ENCODE measurements around the gene PRR11.
"Not testable (repeated sequence)": the region's sequence is repeated elsewhere in the genome, so short reads cannot be mapped to it uniquely, and the experiment has no call there.

Gene PRR11

DNA sequence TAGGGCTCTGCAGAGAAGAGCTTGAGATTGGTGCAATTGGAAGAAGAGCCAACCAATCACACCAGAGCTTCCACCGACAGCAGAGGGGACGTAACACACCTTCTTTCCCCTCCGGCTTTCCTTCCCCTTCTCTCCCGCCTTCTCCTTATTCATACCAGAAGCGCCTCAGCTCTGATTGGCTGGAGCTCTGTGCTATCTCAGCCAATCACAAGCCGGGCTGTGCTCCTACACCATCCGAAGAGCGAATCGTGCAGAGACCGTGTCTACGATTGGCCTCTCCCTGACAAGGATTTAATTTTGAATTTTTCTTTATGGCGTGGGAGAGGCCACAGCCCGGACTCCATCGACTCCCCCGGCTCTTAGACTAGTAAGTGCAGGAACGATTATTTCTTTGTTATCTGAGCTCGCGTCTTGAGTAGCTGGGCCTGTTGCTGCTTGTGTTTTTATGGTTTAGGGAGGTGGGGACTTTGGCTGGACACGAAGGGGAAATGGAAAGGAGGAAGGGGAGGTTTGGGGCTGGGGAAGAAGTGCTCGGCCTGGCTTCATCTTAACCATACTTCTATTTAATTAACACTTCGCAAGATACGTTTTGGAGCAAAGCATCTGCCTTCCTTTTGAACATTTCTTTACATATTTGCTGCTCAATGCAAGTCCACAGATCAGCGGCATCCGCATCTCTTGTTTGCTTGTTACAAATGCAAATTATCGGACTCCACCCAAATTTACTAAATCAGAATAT, at the start of gene PRR11:
PRR11 (plus strand) TSS at position 308 of the 739 bp plus-strand sequence. CDS start 14,007 bp downstream, outside the sequence.
- DNase-seq, result peak; percentile 89

DNA sequence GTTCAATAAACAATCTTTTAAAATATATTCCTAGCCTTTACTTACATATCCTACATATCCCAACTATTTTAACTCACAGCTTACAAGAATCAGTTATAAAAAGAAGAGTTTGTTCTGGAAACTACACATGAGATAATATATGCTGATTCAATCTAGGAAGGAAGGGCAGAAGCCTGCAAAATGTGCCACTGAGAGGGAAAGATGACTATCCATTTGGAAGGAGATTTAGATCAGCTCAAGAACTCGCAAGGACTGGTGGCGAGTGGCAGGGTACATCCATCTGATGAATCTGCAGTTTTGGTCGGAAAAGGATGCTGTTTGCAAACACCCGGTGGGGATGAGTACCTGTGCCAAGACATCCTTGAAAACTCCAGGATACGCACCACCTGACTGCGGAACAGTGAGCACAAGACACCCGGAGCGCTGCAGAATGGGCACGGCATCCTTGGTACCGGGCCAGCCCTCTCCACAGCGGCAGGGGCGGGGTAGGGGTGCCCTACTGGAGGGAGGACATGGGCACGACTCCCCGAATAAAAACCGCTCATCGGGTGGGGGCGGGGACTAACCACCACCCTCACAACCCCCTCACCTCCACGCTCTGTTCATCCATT, 49.6 kb upstream of the PRR11 start:
- peak; percentile 77 for DNase-seq

DNA sequence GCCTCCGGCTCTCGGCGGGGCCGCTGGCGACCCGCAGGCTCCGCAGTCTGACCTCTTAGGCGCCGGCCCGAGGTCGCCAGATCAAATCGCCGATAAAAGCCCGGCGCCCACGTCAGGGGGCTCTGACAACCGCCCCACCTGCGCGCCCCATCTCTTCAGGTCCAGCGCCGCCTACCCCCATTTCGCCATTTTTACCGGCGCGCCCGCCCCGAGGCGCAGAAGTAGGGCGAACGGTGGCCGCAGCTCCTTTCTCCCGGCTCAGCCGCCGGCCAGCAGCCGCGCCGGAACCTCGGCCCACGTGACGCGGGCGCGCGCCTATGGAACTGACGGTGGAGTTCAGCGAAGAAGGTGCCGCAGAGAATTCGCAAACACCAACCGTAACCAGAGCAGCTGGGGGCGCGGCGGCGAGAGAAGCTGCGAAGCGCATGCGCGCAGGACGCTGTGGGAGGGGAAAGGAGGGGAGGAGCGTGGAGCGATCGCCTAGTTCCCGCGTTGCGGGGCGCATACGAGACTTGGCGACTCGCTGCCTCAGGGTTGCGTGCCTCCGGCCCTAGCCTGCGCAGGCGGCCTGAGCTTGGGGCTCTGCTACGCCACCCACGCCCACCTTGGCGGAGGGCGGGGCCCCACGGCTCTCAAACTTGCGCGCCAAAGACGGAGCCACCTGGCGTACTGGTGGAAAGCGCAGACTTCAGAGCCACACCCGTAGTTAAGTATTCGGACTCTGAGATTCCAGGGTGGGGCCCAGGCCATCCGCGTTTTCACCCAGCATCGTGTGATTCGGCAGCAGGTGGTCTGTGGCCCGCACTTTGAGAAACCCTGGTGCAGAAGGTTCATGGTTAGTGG, 48.9 kb upstream of the PRR11 start, which contains the start of gene TRIM37:
TRIM37 (minus strand) TSS at position 418 of the 843 bp plus-strand sequence. CDS start 419 bp downstream, outside the sequence.
- peak; percentile 99 for DNase-seq

DNA sequence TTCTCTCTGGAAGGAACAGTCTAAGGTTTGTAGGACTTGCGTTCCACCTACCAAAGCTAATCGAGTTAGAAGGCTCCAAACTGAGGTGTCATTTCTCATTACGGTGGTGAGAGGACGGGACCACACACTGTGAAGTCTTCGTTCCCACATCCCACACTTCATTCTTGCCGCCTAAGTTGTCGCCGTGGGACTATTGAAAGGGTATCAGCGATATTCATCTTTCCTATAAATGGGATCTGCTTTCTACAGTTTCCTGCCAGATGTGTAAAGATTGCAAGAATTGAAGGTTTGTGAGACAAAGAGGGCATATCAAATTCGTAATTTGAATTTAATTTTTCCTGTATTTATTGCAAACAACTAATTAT, 48.3 kb upstream of the PRR11 start:
- DNase-seq, result no peak

DNA sequence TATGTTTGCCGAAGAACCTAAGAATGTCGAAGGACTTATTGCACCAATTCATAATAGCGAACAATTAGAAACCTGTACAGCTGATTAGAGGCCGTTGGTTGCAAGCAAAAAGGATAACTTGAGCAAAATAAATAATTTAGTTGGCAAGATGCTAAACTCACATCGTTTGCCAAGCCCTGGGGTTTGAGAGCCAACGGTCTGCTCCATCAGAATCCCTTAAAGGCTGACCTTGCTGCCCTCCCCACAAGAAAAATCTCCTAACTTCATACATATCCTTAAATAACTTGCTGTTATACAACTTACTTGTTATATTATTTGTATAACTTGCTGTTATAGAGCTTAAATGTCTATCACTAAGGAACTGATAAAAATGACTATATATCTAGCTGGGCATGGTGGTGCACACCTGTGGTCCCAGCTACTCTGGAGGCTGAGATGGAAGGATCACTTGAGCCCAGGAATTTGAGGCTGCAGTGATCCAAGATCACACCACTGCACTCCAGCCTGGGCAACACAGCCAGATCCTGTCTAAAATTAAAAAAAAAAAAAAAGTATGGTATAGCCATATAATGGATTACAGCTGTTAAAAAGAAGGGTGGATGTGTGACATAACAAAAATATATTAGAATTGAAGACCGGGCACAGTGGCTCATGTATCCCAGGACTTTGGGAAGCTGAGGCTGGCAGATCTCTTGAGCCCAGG, 47.0 kb upstream of the PRR11 start:
- DNase-seq, result no peak

DNA sequence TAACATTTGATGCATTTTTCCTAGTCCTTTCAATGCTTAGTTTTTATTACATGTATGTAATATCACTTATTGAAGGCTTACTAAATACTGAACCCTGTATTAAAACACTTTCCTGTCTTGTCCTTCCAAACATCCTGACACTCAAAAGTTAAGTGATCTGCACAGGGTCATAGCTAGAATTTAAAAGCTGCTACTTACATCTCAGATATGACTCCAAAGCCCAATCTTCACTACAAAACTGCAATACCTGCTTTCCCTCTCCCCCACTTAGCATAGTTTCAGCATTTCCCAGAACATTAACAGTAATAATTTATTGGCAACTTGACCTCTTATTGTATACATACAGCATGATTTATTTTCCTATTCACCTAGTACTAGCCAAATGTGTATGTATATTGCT, 44.6 kb upstream of the PRR11 start:
- no peak for DNase-seq

DNA sequence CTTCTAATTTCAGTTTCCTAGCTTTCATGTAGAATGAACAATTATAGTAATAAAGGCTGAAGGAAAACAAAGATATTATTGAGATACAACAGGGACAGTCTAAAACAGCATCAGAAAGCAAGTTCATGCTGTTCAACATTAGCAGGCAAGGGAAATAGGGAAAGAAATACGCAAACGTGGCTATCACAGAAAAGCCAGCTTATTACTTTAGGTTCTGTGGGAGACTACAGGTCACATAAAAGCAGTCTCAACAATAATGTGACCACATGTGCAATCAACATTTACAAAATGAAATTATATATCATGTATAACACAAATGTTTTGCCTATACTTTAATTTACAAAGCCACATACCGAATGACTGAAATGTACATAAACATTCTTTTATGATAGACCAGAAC, 44.0 kb upstream of the PRR11 start:
- no peak for DNase-seq

DNA sequence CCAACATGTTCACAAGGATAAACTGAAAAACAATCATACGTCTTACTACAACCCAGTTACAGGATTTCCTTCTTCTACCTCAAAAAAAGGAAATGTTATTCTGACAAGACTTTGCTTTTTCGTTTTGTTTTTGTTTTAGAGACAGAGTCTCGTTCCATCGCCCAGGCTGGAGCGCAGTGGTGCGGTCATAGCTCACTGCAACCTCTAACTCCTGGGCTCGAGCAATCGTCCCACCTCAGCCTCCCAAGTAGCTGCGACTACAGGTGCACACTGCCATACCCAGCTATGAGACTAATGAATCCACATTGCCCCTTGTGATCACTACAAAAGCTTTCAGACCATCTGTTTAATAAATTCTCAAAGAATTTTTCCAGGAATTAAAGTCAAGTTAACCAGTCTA, 40.1 kb upstream of the PRR11 start:
- DNase-seq, result no peak

DNA sequence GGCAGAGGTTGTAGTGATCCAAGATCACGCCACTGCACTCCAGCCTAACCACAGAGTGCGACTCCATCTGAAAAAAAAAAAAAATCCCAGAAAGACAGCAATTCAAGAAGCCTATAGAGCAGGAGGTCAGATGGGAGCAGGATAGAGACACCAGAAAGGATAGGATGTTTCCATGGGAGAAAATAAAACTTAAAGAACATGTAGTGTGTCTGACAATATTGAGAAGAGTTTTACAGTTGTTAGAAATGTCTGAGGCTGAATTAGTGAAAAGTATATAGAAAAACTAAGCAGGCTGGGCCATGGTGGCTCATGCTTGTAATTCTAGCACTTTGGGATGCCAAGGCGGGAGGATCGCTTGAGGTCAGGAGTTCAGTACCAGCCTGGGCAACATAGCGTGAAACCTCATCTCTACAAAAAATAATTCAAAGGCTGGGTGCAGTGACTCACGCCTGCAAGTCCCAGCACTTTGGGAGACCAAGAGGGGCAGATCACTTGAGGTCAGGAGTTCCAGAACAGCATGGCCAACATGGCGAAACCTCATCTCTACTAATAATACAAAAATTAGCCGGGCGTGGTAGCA, 33.6 kb upstream of the PRR11 start:
- DNase-seq, result no peak

DNA sequence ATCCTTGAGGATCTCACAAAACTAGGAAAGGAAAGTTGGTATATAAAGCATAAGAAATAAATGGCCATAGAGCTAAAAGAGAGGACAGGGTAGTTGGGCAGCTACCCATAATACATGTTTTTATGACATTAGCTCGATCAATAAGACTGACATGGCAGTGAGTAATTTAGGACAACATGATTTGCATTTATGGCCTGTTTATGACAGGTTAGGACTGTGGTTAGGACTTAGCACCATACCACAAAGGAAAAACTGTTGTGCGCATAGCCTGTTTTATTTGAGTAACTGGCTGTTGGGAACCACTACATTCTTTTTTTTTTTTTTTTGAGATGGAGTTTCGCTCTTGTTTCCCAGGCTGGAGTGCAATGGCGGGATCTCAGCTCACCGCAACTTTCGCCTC, 30.9 kb upstream of the PRR11 start:
- DNase-seq, result no peak

DNA sequence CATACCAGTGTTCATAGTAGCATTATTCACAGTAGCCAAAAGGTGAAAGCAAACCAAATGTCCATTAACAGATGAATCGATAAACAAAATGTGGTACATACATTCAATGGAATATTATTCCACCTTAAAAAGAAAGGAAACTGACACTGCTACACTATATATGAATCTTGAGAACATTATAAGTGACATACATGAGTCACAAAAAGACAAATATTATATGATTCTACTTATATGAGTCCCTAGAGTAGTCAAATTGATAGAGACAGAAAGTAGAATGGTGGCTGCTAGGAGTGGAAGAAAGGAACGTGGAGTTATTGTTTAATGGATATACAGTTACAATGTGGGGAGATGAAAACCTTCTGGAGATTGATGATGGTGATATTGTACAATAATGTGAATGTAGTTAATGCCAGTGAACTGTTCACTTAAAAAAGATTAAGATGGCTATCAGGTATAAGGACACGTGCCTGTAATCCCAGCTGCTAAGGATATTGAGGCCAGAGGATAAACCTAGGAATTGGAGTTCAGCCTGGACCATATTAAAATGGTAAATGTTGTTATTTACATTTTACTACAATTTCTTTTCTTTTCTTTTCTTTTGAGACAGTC, 28.6 kb upstream of the PRR11 start:
- no peak for DNase-seq

DNA sequence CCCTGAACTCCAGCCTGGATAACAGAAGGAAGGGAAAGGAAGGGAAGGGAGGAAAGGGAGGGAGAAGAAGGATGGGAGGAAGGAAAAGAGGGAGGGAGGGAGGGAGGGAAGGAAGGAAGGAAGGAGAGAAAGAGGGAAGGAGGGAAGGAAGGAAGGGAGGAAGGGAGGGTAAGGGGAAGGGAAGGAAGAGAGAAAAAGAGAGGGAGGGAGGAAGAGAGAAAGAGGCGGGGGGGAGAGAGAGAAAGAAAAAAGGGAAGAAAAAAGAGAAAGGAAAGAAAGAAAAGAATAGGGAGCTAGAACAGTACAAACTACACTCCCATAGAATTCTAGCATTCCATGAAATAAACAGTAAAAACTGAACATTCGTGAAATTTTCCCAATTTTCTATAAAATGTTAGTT, 25.7 kb upstream of the PRR11 start:
- DNase-seq, result no peak

DNA sequence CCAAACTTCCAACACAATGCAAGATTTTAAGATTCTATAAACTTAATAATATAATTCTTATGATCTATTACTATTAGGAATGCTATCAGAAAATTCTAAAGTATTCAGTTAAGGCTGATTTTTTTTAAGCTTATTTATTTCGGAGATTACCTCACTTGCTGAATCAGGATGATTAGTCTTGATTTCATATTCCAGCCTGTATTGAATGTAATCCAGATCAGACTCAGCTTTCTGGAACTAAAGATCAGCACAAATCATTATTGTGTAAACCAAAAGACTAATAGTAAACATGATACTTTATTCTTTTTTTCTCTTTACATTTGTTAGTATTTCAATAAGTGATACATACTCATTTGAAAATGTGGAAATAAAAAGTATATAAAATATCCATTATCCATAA, 24.4 kb upstream of the PRR11 start:
- DNase-seq, result no peak

DNA sequence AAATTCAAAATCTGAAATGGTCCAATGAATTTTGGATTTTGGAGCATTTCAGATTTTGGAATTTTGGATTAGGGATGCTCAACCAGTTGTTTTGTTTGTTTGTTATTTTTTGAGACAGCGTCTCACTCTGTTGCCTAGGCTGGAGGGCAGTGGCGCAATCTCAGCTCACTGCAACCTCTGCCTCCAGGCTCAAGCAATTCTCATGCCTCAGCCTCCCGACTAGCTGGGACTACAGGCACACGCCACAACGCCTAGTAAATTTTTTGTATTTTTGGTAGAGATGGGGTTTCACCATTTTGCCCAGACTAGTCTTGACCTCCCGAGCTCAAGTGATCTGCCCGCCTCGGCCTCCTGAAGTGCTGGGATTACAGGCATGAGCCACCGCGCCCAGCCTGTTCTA, 17.2 kb upstream of the PRR11 start:
- not testable (repeated sequence) for DNase-seq

DNA sequence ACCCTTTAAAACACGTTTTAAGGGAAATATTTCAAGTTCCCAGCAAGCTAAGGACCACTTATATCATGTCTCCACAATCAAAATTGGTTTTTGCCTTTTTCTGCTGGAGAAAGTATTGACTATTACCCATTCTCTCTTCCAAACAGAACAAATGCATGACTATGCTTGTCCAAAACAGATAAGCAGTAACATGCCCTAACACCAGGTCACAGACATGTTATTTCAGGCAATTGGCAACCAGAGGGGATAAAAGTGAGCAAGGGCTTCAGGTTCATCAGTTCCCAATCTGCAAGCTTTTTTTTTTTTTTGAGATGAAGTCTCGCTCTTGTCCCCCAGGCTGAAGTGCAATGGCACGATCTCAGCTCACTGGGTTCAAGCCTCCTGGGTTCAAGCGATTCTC, 15.6 kb upstream of the PRR11 start:
- DNase-seq, result no peak

DNA sequence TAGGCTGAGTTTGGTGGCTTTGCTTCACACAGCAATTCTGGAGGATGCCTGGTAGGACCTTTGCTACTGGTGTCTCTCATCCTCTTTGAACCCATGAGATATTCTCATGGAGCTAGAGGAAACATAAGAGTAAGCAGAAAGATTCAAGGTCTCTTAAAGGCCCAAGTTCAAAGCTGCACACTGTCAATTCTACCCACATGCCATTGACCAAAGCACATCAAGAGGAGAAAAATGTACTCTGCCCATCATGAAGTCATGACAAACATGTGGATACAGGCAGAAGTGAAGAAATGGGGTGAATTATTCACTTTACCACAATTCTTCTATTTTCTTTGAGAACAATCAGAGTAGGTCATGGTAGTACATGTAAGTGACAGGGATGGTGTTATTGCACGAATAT, 13.7 kb upstream of the PRR11 start:
- no peak for DNase-seq

DNA sequence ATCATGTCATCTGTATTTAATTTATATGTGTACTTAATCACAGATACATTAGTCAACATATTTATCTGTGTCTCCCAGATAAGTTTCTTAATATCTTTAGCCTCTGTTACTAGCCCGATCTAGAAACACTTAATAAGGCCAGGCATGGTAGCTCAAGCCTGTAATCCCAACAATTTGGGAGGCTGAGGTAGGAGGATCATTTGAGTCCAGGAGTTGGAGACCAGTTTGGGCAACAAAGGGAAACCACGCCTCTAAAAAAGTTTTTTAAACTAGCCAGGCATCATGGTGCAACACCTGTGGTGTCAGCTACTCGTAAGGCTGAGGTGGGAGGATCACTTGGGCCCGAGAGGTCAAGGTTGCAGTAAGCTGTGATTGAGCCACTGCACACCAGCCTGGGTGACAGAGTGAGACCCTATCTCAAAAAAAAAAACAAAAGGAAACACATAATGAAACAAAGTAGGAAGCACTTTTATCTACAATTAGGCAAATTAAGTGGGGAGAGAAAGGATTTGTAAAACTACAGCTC, 9.9 kb upstream of the PRR11 start:
- no peak for DNase-seq

DNA sequence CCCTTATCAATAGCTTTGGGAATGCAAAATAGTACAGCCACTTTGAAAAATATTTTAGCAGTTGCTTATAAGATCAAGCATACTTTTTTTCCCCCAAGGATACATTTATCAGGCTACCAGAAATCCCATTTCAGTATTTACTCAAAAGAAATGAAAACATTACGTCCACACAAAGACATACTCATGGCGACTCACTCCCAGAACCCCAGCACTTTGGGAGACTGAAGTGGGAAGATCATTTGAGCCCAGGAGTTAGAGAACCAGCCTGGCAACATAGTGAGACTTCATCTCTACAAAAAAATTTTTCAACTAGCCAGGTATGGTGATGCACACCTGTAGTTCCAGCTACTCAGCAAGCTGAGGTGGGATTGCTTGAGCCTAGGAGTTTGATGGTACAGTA, 6.5 kb upstream of the PRR11 start:
- DNase-seq, result no peak

DNA sequence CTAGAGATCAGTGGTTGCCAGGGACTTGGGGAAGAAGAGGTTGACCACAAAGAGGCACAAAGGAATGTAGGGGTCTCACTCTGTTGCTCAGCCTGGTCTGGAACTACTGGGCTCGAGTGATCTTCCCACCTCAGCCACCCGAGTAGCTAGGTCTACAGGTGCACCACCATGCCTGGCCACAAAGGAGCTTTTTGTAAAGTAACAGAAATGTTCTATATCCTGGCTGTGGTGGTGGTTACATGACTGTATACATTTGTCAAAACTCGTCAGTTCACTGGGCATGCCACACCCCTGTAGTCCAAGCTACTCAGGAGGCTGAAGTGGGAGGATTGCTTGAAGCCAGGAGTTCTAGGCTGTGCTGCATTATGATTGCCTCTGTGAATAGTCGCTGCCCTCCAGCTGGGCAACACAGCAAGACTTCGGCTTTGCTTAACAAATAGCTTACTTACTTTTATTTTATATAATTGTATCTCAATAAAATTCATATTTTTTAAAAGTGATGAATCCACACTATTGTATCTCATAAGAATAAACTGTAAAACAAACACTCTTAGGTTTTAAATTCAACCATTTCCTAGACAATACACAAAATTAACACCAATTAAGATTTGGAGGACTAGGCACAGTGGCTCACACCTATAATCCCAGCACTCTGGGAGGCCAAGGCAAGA, 5.6 kb upstream of the PRR11 start:
- DNase-seq, result no peak

DNA sequence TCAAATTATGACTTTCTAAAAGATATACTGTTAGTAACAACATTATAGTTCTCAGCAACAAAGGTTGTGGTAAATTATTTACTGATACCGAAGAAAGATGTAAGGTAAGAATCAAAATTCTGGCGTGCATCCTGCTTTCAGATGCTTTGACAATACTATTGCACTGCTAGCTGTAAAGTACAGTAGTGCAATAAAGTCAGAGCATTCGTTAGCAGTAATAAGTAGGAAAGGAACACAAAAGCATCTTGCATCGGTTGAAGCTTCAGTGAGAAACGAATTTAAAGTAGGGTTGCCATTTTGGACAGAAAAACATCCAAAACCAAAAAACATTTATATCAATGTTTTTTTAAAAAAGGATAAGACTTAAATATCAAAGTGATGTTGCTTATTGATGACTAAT, 4.5 kb upstream of the PRR11 start:
- DNase-seq, result no peak

DNA sequence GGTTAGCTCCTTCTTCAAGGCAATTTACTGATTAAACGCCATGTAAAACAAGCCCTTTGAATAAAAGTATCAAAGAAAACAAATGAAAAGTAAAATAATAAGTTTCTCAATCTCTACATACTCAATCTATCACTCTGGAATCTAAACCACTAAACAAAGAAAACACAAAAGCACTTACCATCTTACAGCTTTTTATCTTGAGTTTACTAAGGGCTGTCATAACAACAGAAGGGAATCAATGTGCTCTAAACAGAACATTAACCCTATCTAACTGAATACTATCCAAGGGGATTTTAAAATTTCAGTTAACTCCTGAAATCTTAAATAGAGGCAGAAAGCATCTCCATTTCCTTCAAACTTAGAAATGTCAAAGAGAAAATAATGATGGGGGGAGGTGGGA, 4.0 kb upstream of the PRR11 start:
- DNase-seq, result no peak

DNA sequence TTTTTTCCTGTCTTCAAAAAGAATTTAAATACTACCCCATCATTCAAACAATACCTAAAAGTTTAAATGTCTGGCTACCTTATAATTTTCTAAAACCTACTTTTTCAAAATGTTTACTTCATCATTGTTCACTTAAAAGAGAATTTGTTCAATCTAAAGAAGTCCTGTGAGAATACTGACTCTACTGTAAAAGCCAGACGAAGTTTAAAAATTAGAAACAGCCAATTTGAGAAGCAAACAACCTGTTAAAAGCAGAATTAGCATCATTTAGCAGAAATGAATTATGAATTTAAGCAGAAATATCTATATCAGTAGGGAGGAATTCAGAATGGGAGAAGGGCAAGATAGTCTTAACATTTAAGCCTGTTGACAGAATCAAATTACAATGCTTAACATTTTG, 2.6 kb upstream of the PRR11 start:
- DNase-seq, result no peak

Data from activated naive CD4-positive, alpha-beta T cell treated with anti-CD3 and anti-CD28 coated beads, Interleukin-2, amount 50 U/mL, for 16 hours (primary cell).